ENCODE measurements around the gene TPK1.

DNA sequence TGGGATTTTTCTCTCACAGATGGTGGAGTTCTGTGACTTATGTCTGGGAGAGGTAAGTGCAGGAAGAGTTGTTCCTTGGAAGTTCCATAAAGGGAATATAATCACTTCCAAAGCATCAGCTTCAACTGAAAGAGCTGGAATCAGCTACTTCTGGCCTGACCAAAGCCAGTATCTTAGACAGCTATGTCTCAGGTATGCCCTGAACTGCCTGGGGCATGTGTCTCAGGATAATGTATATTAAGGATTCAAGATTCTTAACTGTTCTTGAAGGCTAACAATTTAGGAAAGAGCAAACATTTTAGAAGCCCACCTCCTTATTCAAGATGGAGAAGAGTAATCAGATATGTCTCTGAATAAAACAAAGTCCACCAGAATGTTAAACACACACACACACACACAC is 420.0 kb downstream of the TPK1 start:
- TF ChIP-seq SAFB2 (CRISPR knock-in tag; IDR thresholded peaks at IDR 0.05; ENCODE audit: borderline replicate concordance, low read depth) (no peak), TAF1 (CRISPR knock-in tag; IDR thresholded peaks at IDR 0.05) (no peak), ZNF350 (CRISPR knock-in tag; IDR thresholded peaks at IDR 0.05; ENCODE audit: borderline replicate concordance, low read depth) (no peak)

Data from HepG2 (cell line).